NCI-H146 treated with DMSO at 0.1 percent for 48 hours (cell line): Measurements from ENCODE around the gene PCBD2.
"Not testable (repeated sequence)": the region's sequence is repeated elsewhere in the genome, so short reads cannot be mapped to it uniquely, and the experiment has no call there.

ENCODE experiments used
- DNase-seq: peaks from one replicate; lab custom pipeline; 2025; ENCODE audit not compliant: unreplicated experiment; lab: John Stamatoyannopoulos, UW

PCBD2 gene

DNA sequence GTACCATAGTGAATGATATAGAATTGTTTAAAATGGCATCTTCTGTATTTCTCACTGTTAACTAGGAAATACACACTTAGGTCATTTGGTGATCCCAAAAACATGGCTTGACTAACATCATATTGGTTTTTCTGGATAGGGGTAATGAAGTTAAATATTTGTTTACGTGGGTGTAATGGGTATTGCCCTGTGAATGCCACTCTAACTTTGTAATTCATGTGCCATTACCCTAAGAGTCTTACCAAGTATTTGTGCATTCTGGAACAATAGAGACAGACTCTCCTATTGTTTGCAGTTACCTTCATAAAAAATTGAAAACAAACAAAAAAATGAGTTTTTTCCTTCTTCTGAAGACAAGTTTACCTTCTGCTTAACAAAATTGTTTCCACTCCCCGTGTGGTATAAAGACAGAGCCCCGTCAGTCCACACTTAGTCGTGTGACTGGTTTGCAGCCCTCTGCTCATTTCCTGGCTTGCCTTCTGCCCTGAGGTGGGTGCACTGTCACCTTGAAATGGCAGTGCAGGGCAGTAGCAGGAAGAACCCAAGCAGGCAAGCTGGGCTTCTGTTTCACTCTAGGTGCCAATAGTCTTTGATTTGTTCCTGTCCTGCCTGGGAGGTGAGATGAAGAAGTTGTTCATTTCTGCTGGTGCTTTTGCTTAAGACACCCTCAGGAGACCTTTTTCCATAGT lies 53.1 kb downstream of the PCBD2 start:
- DNase-seq = no peak

DNA sequence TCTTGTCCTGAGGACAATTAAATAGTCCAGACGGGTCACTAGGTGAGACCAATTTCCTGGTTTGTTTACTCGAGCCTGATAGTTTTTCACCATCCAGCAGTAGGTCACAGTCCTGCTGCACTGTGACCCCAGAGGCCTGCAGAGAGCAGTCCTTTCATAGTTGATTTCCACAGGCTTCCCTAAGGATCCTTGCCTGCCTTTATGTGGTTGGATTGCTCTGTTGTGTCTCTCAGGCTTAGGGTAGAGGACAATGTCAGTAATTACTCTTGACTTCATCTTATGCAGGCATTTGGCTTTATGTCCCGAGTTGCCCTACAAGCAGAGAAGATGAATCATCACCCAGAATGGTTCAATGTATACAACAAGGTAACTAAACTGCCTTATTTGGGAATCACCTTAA lies 53.8 kb downstream of the PCBD2 start:
- peak; percentile 16 for DNase-seq

DNA sequence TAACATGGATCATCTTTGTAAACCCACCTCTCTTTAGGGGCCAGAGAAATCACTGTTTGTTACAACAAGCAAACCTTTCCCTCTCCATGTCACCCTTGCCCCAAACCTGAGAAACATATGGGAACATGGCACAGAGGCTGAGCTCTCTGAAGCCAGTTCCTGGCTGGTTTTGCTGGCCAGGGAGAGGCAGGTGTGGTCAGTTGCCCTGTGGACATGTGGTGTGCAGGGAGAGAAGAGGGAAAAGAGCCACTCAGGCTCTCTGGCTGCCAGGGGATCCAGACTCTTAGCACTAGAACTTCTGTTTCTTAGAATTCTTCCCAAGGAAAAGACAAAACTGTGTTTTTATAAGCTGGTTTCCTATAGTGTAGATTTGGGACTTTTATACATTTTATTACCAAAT lies 58.2 kb downstream of the PCBD2 start:
- DNase-seq = no peak

DNA sequence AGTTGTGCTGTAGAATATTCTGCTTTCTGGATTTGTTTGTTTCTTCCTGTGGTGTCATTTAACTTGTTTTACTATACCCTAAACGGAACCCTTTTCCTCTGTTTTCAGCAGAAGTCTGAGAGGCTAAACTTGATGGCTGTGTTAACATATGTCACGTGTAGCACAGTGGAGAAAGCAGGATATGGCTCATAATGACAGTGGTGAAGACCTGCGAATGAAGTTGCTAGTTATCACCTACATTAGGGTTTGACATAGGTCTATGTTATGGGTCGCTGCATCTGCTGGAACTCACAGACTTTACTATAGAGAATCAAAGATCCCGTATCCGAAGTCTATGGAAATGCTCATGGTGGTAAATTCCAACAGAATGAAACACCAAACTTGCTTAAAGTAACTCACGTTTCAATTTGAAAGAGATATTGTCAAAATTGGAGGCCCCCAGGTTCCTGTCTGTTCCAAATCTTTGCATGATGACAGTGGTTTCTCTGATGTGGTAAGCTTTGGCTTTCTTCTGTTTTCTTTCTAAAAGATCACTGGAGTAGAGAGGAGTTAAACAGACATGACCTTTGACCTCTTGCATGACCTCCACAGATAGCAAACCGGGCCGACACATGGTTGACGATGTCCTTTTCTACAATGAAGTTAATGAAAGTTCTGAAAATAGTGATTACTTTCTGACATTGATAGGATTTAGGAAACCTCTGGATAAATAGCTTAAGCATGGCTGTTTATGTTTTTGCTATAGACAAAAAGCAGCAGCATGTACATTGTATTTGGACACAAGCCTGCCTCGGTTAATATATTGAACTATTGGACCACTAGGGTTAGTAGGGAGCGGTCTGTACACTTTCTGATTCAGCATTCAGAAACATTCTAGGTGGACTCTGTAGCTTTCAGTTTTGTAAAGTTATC lies 59.7 kb downstream of the PCBD2 start:
- DNase-seq = no peak

DNA sequence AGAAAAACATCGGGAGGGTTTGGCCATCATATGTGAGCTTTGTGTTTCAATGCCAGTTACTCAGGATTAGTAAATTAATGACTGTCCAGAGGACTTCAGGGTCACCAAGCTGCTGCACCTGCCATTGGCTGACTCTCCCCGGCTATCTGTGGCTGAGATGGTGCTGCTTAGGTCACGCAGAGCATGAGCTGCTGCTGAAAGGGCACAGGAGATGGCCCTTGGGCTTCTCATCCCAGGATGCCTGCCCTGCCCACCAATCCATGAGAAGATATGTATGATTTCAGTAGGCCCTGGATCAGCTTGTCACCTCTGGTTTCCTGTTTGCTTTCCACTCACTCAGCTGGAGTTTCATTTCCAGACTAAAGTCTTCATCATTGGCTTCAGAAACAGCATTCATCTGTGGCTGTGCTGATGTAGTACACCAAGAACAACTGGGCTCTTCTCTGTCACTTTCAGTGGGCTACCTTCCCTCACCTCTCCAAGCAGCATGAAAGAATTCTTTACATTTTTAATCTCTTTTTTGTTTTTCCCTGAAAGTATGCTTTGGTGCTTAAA lies 60.4 kb downstream of the PCBD2 start:
- DNase-seq = no peak

DNA sequence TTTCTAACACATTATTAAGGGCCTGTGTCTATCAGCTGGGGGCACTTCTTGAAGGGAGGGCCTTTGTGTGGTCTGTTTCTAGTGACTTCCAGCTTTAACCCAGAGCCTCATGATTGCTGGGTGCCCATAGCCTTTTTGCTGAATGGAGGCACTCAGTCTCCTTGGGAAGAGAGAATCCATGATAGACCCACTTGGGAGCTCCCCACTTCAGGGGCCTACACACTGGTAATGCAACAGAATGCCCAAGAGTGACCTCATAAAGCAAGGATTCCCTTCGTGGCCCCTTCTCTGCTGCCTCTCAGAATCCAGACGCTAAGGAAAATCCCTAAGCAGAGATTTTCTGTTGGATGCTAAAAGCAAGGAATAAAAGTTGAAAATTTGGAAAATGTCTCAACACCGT lies 62.7 kb downstream of the PCBD2 start, which contains the start of gene CATSPER3:
CATSPER3 (plus strand) TSS at position 301 of the 400 bp plus-strand sequence; CDS start at position 386, 85 bp downstream.
- DNase-seq = no peak

DNA sequence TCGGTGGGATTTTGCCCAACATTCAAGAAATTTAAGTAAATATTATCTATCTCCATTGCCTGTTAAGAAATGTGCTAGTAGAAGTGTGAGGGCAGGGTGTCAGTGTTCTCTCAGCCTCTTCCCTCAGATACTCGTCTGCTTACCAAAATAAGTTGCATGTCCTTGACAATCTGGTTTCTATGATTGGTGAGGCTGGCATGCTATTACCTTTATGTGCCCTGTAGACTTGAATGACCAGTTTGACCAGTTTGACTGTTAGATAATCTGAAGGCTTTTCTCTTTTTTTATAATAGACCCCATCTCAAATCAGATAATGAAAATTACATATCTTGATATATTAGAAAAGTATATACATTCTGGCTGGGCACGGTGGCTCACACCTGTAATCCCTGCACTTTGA lies 63.1 kb downstream of the PCBD2 start:
- no peak for DNase-seq

DNA sequence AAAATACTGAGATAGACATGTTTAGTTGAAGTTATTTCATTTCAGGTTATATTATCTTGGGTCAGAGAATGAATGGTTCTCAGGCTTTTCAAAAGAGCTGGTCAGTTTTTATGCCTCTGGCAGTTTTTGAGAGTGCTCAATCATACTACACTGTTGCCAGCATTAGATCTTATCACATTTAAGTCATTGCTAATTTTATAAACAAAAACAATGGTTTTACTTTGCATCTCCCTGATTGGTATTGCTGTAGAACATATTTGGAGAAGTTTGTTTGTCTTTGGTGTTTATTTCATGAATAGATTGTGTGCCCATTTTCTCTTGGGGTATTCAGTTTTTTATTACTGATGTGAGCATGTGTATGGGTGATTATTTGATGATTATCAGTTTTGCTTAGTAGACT lies 64.2 kb downstream of the PCBD2 start:
- DNase-seq = no peak

DNA sequence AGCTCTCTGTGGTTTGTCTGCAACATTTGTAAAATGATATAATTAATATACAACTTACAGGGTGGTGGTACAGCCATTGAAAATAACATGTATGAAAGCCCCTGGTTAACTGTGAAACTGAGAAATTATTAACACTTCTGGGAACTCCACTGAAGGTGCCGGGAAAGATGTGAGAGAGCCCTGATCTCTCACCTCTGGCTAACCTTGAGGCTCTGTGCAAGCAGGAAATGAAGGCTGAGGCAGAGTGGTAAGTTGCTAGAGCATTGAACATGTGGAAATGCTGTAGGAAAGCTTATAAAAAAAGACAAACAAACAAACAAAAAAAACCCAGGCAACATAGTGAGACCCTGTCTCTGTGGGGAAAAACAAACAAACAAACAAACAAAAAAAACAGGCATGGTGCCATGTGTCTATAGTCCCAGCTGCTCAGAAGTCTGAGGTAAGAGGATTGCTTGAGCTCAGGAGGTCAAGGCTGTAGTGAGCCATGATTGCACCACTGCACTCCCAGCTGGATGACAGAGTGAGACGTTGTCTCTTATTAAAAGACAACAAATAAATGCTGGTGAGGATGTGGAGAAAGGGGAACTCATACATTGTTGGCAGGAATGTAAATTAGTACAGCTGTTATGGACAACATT lies 70.3 kb downstream of the PCBD2 start:
- no peak for DNase-seq

DNA sequence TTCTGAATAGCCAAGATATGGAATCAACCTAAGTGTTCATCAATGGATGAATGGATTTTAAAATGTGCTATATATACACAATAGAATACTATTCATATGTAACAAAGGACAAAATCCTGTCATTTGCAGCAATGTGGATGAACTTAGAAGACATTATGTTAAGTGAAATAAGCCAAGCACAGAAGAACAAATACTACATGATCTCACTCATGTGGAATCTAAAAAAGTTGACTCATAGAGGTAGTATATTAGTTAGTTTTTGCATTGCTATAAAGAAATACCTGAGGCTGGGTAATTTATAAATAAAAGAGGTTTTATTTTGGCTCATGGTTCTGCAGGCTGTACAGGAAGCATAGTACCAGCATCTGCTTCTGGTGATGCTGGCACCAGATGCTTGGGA lies 70.9 kb downstream of the PCBD2 start:
- no peak for DNase-seq

DNA sequence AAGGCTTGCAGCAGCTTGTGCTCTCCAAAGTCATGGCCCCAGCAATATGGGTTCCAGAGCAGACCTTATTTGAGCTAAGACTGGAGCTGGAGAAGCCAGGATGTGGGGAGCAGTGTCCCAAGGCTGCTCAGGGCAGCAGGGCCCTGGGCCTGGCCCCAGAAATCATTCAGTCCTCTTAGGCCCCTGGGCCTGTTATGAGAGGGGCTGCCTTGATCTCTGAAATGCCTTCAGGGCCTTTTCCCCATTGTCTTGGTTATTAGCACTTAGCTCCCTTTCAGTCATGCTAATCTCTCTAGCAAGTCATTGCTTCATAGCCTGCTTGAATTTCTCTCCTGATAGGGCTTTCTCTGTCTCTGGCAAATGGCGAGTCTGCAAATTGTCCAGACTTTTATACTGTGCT lies 71.9 kb downstream of the PCBD2 start:
- DNase-seq = no peak

DNA sequence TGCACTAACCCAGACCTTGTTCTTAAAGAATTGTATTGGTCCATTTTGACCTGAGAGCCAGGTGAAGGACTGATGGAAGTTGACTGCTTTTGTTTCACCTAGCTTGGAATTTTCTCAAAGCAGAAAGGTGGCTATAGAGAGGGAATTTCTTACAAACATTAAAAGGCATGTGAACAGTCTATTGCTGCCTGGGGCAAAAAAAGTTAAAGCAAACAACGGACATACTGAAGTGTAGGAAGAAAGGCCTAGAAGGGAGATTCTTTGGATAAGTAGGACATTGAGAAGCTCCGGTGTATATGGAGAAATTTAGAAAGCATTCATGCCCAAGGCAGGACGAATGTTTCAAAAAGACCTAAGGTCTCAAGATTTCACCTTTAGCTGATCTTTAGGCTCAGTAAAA lies 74.5 kb downstream of the PCBD2 start:
- DNase-seq = no peak

DNA sequence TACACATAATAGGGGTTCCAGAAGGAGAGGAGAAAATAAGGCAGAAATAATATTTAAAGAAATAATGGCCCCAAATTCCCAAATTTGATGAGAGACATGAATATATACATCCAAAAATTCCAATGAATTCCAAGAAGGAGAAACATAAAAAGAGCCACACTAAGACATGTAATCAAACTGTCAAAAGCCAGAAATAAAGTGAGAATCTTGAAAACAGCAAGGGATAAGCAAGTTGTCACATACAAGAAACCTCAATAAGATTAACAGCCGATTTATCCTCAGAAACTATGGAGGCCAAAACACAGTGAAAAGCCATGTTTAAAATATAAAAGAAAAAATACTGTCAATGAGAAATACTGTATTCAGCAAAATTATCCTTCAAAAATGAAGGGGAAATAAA lies 77.3 kb downstream of the PCBD2 start:
- DNase-seq = no peak

DNA sequence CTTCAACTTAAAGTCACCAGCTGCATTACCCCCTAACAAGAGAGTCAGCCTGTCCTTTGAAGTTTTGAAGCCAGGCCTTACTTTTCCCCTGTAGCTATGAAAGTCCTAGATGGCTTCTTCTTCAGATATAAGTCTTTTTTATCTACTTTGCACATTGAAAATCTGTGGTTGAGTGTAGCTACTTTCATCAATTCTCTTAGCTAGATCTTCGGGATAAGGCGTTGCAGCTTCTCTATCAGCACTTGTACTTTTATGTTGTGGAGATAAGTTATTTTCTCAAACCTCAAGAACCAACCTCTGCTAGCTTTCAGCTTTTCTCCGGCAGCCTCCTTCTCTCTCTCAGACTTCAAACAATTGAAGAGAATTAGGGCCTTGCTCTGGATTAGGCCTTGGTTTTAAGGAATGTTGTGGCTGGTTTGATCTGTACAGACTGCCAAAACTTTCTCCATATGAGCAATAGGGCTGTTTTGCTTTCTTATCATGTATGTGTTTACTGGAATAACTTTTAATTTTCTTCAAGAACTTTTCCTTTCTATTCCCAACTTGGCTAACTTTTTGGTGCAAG lies 84.4 kb downstream of the PCBD2 start:
- DNase-seq = no peak

DNA sequence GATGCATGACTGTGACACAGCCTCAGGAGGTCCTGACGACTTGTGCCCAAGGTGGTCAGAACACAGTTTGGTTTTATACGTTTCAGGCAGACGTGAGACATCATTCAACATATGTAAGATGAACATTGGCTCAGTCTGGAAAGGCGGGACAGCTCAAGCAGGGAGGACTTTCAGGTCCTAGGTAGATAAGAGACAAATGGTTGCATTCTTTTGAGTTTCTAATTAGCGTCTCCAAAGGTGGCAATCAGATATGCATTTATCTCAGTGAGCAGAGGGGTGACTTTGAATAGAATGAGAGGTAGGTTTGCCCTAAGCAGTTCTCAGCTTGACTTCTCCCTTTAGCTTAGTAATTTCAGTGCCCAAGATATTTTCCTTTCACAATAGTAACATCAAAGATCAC lies 85.3 kb downstream of the PCBD2 start:
- DNase-seq = not testable (repeated sequence)

DNA sequence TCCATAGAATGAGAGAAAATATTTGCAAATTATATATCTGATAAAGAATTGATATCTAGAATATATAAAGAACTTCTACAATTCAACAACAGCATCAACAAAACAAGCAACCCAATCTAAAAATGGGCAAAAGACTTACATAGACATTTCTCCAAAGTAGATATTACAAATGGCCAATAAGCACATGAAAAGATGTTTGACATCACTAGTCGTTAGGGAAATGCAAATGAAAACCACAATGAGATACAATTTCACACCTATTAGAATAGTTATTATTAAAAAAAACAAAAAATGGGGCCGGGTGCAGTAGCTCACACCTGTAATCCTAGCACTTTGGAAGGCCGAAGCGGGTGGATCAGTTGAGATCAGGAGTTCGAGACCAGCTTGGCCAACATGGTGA lies 87.2 kb downstream of the PCBD2 start:
- DNase-seq = no peak

DNA sequence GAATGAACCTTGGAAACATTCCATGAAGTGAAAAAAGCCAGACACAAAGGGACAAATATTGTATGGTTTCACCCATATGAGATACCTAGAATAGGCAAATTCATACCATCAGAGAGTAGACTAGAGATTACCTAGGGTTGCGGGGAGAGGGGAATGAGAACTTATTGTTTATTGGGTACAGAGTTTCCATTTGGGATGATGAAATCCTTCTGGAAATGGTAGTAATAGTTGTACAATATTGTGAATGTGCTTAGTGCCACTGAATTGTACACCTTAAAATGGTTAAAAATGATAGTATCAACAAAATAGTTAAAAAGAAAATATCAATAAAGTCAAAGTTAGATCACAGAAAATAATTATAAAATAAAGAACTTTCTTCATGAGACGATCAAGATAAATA lies 88.2 kb downstream of the PCBD2 start:
- no peak for DNase-seq

DNA sequence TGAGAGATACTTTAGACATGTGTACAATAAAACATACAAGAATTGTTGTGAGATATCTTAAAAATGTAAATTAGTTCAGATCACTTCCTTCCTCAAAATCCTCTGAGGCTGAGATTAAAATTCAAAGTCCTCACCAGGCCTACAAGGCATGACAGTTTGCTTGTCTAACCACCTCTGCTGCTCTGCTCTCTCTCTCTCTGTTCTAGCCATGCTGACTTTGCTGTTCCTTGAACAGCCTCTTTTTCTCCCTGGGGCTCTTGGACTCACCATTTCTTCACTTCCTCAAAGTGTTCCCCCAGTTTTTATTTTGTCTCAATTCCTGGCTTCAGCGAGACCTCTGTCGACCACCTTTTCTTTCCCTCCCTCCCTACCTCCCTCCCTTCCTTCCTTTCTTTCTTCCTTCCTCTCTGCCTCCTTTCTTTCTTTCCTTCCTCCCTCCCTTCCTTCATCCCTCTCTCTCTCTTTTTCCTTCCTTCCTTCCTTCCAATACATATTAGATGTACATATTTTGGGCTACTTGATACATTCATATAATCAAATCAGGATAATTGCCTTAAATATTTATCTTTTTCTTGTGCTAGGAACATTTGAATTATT lies 89.7 kb downstream of the PCBD2 start:
- no peak for DNase-seq

DNA sequence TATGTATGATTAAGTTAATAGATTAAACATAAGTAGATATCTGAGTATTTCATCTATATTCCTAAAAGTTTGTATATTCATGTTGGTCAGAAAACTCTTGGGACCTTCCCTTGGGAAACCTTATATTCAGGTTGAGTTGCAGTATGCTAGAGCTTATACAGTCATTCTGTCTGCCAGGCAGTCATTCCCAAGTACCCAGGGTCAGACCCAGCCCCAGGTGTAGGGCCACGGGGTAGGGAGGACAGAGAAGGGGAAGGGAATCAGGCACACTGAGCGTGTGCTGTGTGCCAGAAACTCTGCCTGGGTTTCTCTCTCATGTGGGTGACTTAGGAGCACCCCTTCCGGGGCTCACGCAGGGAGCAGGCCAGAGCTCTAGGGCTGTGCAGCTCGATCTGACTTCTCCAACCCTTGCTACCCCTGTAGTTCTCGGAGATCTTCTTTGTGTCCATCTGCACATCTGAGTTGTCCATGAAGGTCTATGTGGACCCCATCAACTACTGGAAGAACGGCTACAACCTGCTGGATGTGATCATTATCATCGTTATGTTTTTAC lies 91.0 kb downstream of the PCBD2 start:
- no peak for DNase-seq

DNA sequence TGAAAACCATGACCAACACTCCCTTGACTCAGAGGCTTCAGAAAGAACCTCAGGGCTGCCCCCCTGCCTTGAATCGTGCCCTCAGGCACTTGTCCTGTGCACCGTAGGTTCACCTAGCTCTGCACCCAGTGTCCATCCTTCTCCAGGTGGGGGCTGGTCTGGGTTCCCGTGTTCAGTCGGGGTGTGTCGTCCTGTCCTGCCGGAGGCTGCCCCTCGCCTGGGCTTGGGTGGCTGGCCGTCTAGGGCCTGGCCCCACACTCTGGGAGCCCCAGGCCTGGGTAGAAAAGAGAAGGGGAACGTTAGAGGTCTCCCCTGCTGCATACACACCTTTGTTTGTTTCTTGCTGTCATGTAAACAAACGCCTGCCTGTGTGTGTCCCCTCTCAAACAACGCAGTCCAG lies 92.1 kb downstream of the PCBD2 start:
- no peak for DNase-seq

DNA sequence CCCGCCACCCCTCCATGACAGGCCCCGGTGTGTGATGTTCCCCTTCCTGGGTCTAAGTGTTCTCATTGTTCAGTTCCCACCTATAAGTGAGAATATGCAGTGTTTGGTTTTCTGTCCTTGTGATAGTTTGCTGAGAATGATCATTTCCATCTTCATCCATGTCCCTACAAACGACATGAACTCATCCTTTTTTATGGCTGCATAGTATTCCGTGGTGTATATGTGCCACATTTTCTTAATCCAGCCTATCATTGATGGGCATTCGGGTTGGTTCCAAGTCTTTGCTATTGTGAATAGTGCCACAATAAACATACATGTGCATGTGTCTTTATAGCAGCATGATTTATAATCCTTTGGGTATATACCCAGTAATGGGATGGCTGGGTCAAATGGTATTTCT lies 93.1 kb downstream of the PCBD2 start:
- DNase-seq = not testable (repeated sequence)
